ENCODE data around the gene KLHL40. TPM values are rescaled to one million over a fixed set of nuclear protein-coding genes. Genes with fewer than 3 reads are reported as not detected.

The KLHL40 gene
- total RNA-seq, 1 donor from 2014 or later: 179 TPM

DNA sequence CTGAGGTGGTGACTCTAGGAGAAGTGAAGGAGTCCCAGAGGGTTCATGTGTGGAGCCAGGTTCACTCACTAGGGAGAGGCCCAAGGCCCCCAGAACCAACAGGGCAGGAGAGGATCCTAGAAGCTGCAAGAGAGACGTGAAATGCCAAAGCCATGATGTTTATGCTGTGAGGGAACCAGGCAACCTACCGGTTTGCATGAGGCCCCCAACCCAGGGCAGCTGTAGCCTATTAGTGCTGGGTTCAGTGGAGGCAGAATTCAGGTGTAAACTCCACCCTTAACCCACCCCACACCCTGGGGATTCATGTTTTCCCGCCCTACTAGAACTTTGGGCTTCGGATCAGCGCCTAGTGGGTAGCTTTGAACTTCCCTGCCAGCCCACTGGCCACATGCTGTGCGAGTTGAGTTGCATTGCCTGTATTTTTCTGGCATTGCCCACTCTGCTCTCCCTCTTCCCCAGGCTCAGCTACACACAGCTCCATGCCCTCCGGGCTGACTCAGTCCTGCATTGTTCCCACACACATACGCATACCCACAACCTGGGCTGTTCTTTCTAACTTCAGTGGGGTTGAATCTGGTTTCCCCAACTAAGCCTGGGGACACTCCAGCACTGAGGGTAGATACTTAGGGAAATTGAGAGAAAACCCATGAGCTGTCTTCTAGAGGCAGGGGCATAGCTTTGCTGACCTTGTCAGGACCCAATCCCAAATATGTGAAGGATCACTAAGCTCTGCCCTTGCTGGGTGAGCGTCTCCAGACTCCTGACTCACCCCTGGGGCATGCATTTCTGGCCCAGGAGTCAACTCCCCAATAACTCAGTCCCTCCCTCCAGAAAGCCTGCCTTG lies 33.9 kb upstream of the KLHL40 start:
- Histone ChIP-seq H3K36me3 (ENCODE audit: control insufficient read depth in 3 of 3, insufficient read depth in 3 of 3, low read length in 3 of 3) (peaks cover 5 to 22% (median 13%) of the 10 kb centered on the region in 3 donors), H3K9me3 (ENCODE audit: control insufficient read depth in 3 of 3, low read length in 3 of 3) (no peaks in the 10 kb centered on the region), H3K27me3 (ENCODE audit: control insufficient read depth in 3 of 3, insufficient read depth in 3 of 3, low read length in 3 of 3) (no peaks in the 10 kb centered on the region), H3K9ac (ENCODE audit: low read depth in 1 of 3, low read length in 3 of 3) (peak overlapping the region; percentile 61 to 96 (median 89)), H3K4me1 (ENCODE audit: control insufficient read depth in 3 of 3, insufficient read depth in 3 of 3, low read length in 3 of 3) (peaks cover 42 to 46% (median 42%) of the 10 kb centered on the region in 3 donors), H3K27ac (ENCODE audit: low read depth, low read length) (no peak overlapping the region), H3K4me3 (ENCODE audit: low read length in 3 of 3) (no peak overlapping the region)

DNA sequence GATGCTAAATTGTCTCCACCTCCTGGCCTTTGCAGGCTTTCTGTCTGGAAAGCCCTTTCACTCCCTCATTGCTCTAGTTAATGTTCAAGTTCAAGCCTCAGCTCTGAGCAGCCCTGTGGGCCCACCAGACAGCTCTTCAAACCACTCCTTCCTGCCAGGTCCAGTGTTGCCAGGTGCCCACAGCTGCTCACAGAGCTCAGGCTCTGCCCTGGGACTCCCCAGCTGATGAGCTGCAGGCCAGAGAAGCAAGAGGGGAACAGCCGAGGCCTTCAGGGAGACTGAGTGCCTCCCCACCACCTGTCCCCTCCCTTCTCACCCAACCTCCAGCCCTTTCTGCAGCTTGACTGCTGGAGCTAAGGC lies 33.1 kb upstream of the KLHL40 start:
- Histone ChIP-seq H3K9ac (ENCODE audit: low read depth in 1 of 3, low read length in 3 of 3) (peak overlapping the region; percentile 51 to 96 (median 89)), H3K4me3 (ENCODE audit: low read length in 3 of 3) (peak overlapping the region in 2 of 3 donors; percentile 67 to 85), H3K27me3 (ENCODE audit: control insufficient read depth in 3 of 3, insufficient read depth in 3 of 3, low read length in 3 of 3) (no peaks in the 10 kb centered on the region), H3K27ac (ENCODE audit: low read depth, low read length) (peak overlapping the region; percentile 88), H3K4me1 (ENCODE audit: control insufficient read depth in 3 of 3, insufficient read depth in 3 of 3, low read length in 3 of 3) (peaks cover 43 to 54% (median 47%) of the 10 kb centered on the region in 3 donors), H3K9me3 (ENCODE audit: control insufficient read depth in 3 of 3, low read length in 3 of 3) (no peaks in the 10 kb centered on the region), H3K36me3 (ENCODE audit: control insufficient read depth in 3 of 3, insufficient read depth in 3 of 3, low read length in 3 of 3) (peaks cover 0 to 19% (median 6%) of the 10 kb centered on the region in 3 donors)

DNA sequence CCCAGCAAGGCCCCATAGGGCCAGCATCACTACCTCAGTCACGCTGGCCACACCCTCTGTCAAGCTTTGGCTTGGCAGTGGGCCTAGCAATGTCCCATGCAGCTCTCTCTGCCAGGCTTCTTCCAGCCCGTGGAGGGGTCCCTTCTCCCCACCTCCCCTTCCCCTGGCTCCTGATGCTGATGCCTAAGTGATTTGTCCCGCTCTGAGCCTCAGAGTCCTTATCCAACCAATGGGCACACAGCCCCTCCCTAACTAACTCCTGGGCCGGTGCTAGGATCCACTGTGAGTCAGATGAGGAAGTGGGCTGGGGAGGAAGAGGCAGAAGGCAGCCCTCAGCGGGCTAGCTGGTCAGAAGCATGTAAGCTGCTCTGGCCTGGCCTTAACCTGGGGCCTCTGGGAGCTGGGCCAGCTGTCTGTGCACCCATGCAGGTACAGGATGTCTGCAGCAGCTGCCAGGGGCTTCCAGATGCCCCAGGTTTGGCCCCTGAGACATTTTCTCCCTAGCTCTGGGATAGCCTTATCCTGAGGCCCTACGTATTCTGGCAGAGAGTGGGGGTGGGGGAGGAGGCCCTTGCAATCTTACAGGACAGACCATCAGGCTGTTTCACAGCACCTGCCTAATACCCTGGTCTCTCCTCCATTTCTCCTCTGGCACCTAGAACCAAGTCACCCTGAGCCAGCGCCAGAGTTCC lies 32.6 kb upstream of the KLHL40 start:
- H3K4me3 ChIP-seq (ENCODE audit: low read length in 3 of 3): peak overlapping the region; percentile 67 to 89 (median 85)
- no peaks in the 10 kb centered on the region for H3K9me3 ChIP-seq (ENCODE audit: control insufficient read depth in 3 of 3, low read length in 3 of 3)
- H3K27ac ChIP-seq (ENCODE audit: low read depth, low read length): peak overlapping the region; percentile 88
- H3K9ac ChIP-seq (ENCODE audit: low read depth in 1 of 3, low read length in 3 of 3): peak overlapping the region; percentile 51 to 96 (median 89)
- peaks cover 0 to 16% (median under 1%) of the 10 kb centered on the region in 3 donors for H3K36me3 ChIP-seq (ENCODE audit: control insufficient read depth in 3 of 3, insufficient read depth in 3 of 3, low read length in 3 of 3)
- H3K27me3 ChIP-seq (ENCODE audit: control insufficient read depth in 3 of 3, insufficient read depth in 3 of 3, low read length in 3 of 3): no peaks in the 10 kb centered on the region
- H3K4me1 ChIP-seq (ENCODE audit: control insufficient read depth in 3 of 3, insufficient read depth in 3 of 3, low read length in 3 of 3): peaks cover 43 to 59% (median 51%) of the 10 kb centered on the region in 3 donors

DNA sequence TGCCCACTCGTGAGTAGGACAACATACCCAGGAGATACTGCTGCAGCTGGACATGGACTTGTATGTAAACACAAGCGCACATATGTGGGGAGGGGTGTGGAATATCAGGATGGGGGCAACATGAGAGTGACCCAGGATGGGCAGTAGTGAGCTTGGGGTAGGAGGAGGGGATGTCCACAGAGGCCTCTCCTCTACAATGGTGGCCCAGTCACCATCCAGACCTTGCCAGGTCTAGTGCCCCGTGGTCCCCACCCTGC lies 32.1 kb upstream of the KLHL40 start:
- Histone ChIP-seq H3K27me3 (ENCODE audit: control insufficient read depth in 3 of 3, insufficient read depth in 3 of 3, low read length in 3 of 3) (no peaks in the 10 kb centered on the region), H3K9me3 (ENCODE audit: control insufficient read depth in 3 of 3, low read length in 3 of 3) (no peaks in the 10 kb centered on the region), H3K9ac (ENCODE audit: low read depth in 1 of 3, low read length in 3 of 3) (peak overlapping the region; percentile 77 to 96 (median 89)), H3K36me3 (ENCODE audit: control insufficient read depth in 3 of 3, insufficient read depth in 3 of 3, low read length in 3 of 3) (peaks cover 0 to 11% (median 0%) of the 10 kb centered on the region in 3 donors), H3K4me3 (ENCODE audit: low read length in 3 of 3) (peak overlapping the region; percentile 67 to 89 (median 85)), H3K4me1 (ENCODE audit: control insufficient read depth in 3 of 3, insufficient read depth in 3 of 3, low read length in 3 of 3) (peaks cover 43 to 64% (median 54%) of the 10 kb centered on the region in 3 donors), H3K27ac (ENCODE audit: low read depth, low read length) (peak overlapping the region; percentile 88)

DNA sequence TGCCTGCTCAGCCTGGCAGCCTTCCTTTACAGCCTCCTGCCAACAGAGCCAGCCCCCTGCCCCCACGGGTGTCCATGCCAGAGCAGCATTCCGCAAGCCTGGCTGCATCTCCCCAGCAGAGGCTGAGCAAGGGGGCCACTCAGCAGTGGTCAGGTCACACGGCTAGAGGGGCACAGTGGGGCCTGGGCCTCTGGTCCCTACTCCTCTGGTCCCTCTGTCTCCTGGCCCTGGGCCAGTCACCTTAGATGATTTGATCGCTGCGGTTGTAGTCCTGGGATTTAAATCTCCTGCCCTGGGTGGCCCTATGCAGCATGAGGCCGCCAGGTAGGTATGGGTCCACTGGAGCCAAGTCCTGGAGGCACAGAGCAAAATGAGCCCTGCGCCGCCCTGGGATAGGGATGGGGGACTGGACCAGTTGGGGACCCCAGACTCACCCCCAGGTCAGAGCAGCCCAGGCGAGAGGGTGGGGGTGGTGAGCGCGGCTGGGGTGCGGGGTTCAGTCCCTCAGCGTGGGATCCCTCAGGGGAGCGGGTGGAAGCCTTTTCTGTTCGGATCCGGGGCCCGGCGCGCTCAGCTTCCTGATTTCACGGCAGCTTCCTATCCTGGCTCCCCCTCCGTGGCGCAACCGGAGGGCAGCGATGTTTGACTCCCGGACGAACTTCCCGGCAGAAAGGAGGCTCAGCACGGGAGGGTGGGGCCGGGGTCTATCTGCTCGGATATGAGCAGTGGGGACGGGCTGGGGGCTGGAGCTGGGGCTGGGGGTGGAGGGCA lies 31.6 kb upstream of the KLHL40 start, which contains the start of gene ZBTB47:
ZBTB47 (plus strand) TSS at position 138 of the 771 bp plus-strand sequence. CDS start 4,659 bp downstream, outside the sequence.
- Histone ChIP-seq H3K9me3 (ENCODE audit: control insufficient read depth in 3 of 3, low read length in 3 of 3) (no peaks in the 10 kb centered on the region), H3K36me3 (ENCODE audit: control insufficient read depth in 3 of 3, insufficient read depth in 3 of 3, low read length in 3 of 3) (peaks cover 5 to 11% (median 5%) of the 10 kb centered on the region in 3 donors), H3K4me1 (ENCODE audit: control insufficient read depth in 3 of 3, insufficient read depth in 3 of 3, low read length in 3 of 3) (peaks cover 43 to 69% (median 60%) of the 10 kb centered on the region in 3 donors), H3K4me3 (ENCODE audit: low read length in 3 of 3) (peak within 1 kb of the TSS; percentile 74 to 89 (median 85)), H3K27me3 (ENCODE audit: control insufficient read depth in 3 of 3, insufficient read depth in 3 of 3, low read length in 3 of 3) (no peaks in the 10 kb centered on the region), H3K9ac (ENCODE audit: low read depth in 1 of 3, low read length in 3 of 3) (peak within 1 kb of the TSS; percentile 85 to 96 (median 92)), H3K27ac (ENCODE audit: low read depth, low read length) (peak within 1 kb of the TSS; percentile 96)

DNA sequence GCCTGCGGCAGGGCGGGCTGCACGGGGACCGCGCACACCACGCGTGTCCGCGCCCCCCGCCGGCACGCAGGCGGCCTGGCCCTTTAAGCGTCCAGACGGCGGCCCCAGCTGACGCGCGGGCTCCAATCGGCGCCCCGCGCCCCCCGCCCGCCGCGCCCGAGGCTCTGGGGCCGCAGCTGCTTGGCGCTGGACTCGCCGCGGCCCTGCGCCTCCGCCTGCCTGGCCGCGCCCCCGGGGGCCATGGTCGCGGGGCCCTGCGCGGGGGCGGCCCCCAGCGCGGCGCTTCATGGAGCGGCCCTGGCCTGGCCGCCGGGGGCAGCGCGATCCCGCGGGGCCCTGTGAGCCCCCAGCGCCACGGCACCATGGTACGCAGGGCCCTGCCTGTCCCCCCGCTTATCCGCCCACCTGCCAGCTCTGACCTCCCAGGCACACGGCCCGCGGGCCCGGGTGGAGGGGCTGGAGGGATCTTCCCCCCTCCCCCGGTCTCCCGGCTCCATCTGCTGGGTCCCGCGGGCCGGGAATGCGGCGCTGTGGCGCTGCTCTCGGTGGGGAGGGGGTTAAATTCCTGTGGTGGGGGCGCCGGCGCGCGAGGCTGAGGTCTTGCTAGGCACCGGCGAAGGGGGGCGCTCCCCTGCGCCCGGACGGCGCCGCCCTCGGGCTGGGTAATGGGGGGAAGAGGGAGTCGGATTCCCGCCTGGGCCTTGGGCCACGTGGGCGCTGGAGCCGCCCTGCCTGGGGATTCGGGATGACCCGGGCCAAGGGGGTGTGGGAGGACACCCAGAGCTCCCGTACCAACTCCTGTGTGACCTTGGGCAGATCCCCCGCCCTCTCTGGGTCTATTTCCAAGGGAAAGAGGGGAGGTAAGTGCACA lies 30.8 kb upstream of the KLHL40 start:
- peaks cover 45 to 75% (median 64%) of the 10 kb centered on the region in 3 donors for H3K4me1 ChIP-seq (ENCODE audit: control insufficient read depth in 3 of 3, insufficient read depth in 3 of 3, low read length in 3 of 3)
- H3K36me3 ChIP-seq (ENCODE audit: control insufficient read depth in 3 of 3, insufficient read depth in 3 of 3, low read length in 3 of 3): peaks cover 7 to 9% (median 9%) of the 10 kb centered on the region in 3 donors
- peak overlapping the region; percentile 85 to 96 (median 92) for H3K9ac ChIP-seq (ENCODE audit: low read depth in 1 of 3, low read length in 3 of 3)
- peak overlapping the region; percentile 96 for H3K27ac ChIP-seq (ENCODE audit: low read depth, low read length)
- H3K4me3 ChIP-seq (ENCODE audit: low read length in 3 of 3): peak overlapping the region; percentile 74 to 89 (median 85)
- no peaks in the 10 kb centered on the region for H3K9me3 ChIP-seq (ENCODE audit: control insufficient read depth in 3 of 3, low read length in 3 of 3)
- no peaks in the 10 kb centered on the region for H3K27me3 ChIP-seq (ENCODE audit: control insufficient read depth in 3 of 3, insufficient read depth in 3 of 3, low read length in 3 of 3)

DNA sequence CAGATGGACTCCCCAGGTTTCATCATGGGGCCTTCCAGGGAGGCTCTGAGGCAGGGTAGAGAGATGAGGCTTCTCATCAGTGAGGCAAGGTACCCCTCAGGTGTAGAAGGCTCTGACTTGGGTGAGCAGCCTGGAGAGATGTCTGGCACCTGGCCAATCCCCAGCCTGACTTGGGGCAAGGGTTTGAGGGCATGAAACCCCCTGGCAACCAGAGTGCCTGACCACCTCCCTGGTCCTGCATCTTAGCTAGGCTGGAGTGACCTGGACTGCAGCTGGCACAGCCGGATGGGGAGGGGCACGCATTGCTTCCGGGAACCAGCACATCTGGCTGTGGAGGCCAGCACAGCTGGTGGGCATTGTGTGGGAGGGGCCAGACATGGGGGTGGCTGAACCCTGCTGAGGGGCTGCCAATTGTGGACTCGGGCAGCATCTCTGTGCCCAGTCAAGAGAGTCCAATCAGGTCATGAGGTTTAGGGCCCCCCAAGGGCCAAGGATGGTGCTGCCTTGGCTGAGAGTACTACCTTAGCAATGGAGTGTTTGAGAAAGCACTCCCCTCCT lies 29.9 kb upstream of the KLHL40 start:
- Histone ChIP-seq H3K9me3 (ENCODE audit: control insufficient read depth in 3 of 3, low read length in 3 of 3) (no peaks in the 10 kb centered on the region), H3K36me3 (ENCODE audit: control insufficient read depth in 3 of 3, insufficient read depth in 3 of 3, low read length in 3 of 3) (peaks cover 13 to 16% (median 15%) of the 10 kb centered on the region in 3 donors), H3K9ac (ENCODE audit: low read depth in 1 of 3, low read length in 3 of 3) (peak overlapping the region; percentile 85 to 96 (median 92)), H3K27ac (ENCODE audit: low read depth, low read length) (peak overlapping the region; percentile 96), H3K27me3 (ENCODE audit: control insufficient read depth in 3 of 3, insufficient read depth in 3 of 3, low read length in 3 of 3) (no peaks in the 10 kb centered on the region), H3K4me1 (ENCODE audit: control insufficient read depth in 3 of 3, insufficient read depth in 3 of 3, low read length in 3 of 3) (peaks cover 51 to 84% (median 73%) of the 10 kb centered on the region in 3 donors), H3K4me3 (ENCODE audit: low read length in 3 of 3) (peak overlapping the region; percentile 74 to 89 (median 85))

DNA sequence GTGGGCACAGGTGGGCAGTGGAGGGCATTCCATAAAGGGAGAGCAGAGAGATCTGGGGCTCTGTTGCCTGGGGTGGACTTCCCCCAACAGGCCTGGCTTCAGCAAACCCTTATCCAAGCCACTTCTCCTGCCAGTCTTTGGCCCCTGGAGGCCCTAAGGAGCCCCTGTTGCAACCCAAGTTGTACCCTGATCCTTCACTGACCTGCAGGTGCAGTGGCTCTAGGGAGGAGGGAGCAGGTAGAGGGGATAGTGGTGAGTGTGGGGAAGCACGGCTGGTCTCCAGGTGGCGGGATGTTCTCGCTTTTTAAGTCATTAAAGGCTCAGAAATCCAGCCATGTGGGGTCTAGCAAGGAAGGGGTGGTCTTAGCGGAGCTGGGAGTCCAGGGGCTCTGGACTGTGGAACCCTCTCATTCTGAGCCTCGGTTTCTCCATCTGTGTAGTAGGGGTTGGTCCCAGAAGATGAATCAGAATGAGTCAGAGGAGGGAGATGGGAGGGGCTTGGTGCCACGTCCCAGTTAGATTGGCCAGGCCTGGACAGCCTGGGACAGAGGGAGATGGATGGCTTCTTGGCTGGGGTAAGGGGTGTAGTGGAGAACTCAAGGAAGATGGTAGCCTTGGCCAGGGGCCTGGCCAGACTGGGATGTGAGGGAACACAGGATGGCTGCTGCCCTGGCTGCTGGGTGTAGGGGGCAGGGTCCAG lies 29.2 kb upstream of the KLHL40 start:
- Histone ChIP-seq H3K27me3 (ENCODE audit: control insufficient read depth in 3 of 3, insufficient read depth in 3 of 3, low read length in 3 of 3) (no peaks in the 10 kb centered on the region), H3K27ac (ENCODE audit: low read depth, low read length) (peak overlapping the region; percentile 96), H3K9me3 (ENCODE audit: control insufficient read depth in 3 of 3, low read length in 3 of 3) (no peaks in the 10 kb centered on the region), H3K4me1 (ENCODE audit: control insufficient read depth in 3 of 3, insufficient read depth in 3 of 3, low read length in 3 of 3) (peaks cover 56 to 90% (median 78%) of the 10 kb centered on the region in 3 donors), H3K9ac (ENCODE audit: low read depth in 1 of 3, low read length in 3 of 3) (peak overlapping the region in 2 of 3 donors; percentile 64 to 92), H3K36me3 (ENCODE audit: control insufficient read depth in 3 of 3, insufficient read depth in 3 of 3, low read length in 3 of 3) (peaks cover 13 to 17% (median 15%) of the 10 kb centered on the region in 3 donors), H3K4me3 (ENCODE audit: low read length in 3 of 3) (peak overlapping the region in 1 of 3 donors; percentile 22)

All from skeletal muscle tissue (tissue), 4 donors.